Measurements from ENCODE around the gene TGFB1.
"Not testable (repeated sequence)": the region's sequence is repeated elsewhere in the genome, so short reads cannot be mapped to it uniquely, and the experiment has no call there.

The TGFB1 gene

GRCh38 chr19:41296433-41296871 lies 57.3 kb downstream of the TGFB1 start:
- no peak overlapping the region for H3K4me3 ChIP-seq (ENCODE audit: low read depth, low read length)
- no peak for TF ChIP-seq CTCF (IDR thresholded peaks at IDR 0.05; ENCODE audit: low read depth, low read length, missing control alignments)
- no peak for DNase-seq (ENCODE audit: low read depth)

- no peak overlapping the region for H3K4me3 ChIP-seq (ENCODE audit: low read depth, low read length)
- no peak for TF ChIP-seq CTCF (IDR thresholded peaks at IDR 0.05; ENCODE audit: low read depth, low read length, missing control alignments)
- no peak for DNase-seq (ENCODE audit: low read depth)
These were observed 58.2 kb downstream of the TGFB1 start for GRCh38 chr19:41295499-41295898.

GRCh38 chr19:41294393-41294792 lies 59.3 kb downstream of the TGFB1 start:
- no peak for TF ChIP-seq CTCF (IDR thresholded peaks at IDR 0.05; ENCODE audit: low read depth, low read length, missing control alignments)
- H3K4me3 ChIP-seq (ENCODE audit: low read depth, low read length): no peak overlapping the region
- no peak for DNase-seq (ENCODE audit: low read depth)

- DNase-seq (ENCODE audit: low read depth); H3K4me3 ChIP-seq (ENCODE audit: low read depth, low read length): not testable (repeated sequence)
These were observed 63.9 kb downstream of the TGFB1 start for GRCh38 chr19:41289814-41290213.

- TF ChIP-seq CTCF (IDR thresholded peaks at IDR 0.05; ENCODE audit: low read depth, low read length, missing control alignments): no peak
- no peak overlapping the region for H3K4me3 ChIP-seq (ENCODE audit: low read depth, low read length)
- no peak for DNase-seq (ENCODE audit: low read depth)
These were observed 64.8 kb downstream of the TGFB1 start for GRCh38 chr19:41288673-41289530.
